ENCODE results near the gene C1S.
A peak's percentile ranks its signal among the peaks of the same experiment; 100 is the strongest.

Gene C1S

GRCh38 chr12:7109572-7109920 lies 49.0 kb downstream of the C1S start:
- WGBS (ENCODE audit: insufficient coverage): 80% methylated on average over 5 of the region's 5 CpGs

DNA sequence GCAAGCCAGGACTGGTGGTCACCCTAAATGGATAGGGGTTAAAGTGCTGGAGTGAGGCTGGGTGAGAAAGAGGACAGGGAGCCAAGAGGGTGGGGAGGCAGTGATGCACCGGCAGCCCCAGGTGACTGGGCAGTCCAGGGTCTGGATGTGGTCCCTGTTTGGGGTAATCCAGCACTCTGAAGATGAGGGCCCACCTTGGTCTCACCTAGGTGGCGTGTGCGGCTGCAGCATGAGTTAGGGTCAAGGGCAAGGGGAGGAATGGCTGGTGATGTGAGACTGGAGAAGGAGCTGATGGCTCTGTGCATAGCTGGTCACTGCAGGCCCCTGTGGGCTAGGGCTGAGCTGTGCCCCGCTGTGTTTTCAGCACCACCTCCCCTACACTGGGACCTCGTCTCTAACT lies 50.1 kb downstream of the C1S start:
- ChIA-PET POLR2A (interaction anchor here (0.6 to 1.7 kb wide), 3 partner anchors 38 to 774 kb away, joined by 3 to 4 read pairs (median 3); partner anchors contain the start of genes C12orf57 and RNU7-1), CTCF (interaction anchor here (0.6 to 7.5 kb wide), 20 partner anchors 8 to 242 kb away, joined by 3 to 55 read pairs (median 4); partner anchors contain the start of genes C12orf57, C1R, LPCAT3 and RNU7-1)
- no peak overlapping the region for H3K4me3 ChIP-seq (ENCODE audit: control insufficient read depth in 1 of 7, extremely low read depth in 1 of 7, insufficient read depth in 4 of 7, low read depth in 2 of 7, low read length in 6 of 7)
- H3K4me1 ChIP-seq (ENCODE audit: control extremely low read depth in 1 of 4, control insufficient read depth in 4 of 4, insufficient read depth in 4 of 4, low read length in 3 of 4): peaks cover 0 to 25% (median 21%) of the 10 kb centered on the region in 4 experiments
- WGBS (ENCODE audit: insufficient coverage): 100% methylated on average over 1 of the region's 5 CpGs
- no peaks in the 10 kb centered on the region for H3K27me3 ChIP-seq (replicated peaks in 2 of 5; ENCODE audit: control insufficient read depth in 4 of 5, insufficient read depth in 5 of 5, low read length in 4 of 5)
- no peak overlapping the region for H3K27ac ChIP-seq (ENCODE audit: insufficient read depth in 1 of 2, low read depth in 1 of 2, low read length in 2 of 2, poor library complexity in 1 of 2, severe bottlenecking in 2 of 2)
- H3K9me3 ChIP-seq (ENCODE audit: control extremely low read depth in 1 of 5, control insufficient read depth in 4 of 5, insufficient read depth in 2 of 5, low read depth in 1 of 5, low read length in 4 of 5): peaks cover 0 to 5% (median 0%) of the 10 kb centered on the region in 5 experiments
- peaks cover 0 to 35% (median 14%) of the 10 kb centered on the region in 4 experiments for H3K36me3 ChIP-seq (ENCODE audit: control insufficient read depth in 4 of 4, insufficient read depth in 4 of 4, low read length in 3 of 4)
- DNase-seq: no peak

More at GRCh38 chr12:7109572-7109920, 49.0 kb downstream of the C1S start:
- peaks cover 0 to 25% (median 21%) of the 10 kb centered on the region in 4 experiments for H3K4me1 ChIP-seq (ENCODE audit: control extremely low read depth in 1 of 4, control insufficient read depth in 4 of 4, insufficient read depth in 4 of 4, low read length in 3 of 4)
- H3K9me3 ChIP-seq (ENCODE audit: control extremely low read depth in 1 of 5, control insufficient read depth in 4 of 5, insufficient read depth in 2 of 5, low read depth in 1 of 5, low read length in 4 of 5): peaks cover 0 to 5% (median 0%) of the 10 kb centered on the region in 5 experiments
- peak overlapping the region in 5 of 7 experiments; percentile 79 to 96 (median 83) for H3K4me3 ChIP-seq (ENCODE audit: control insufficient read depth in 1 of 7, extremely low read depth in 1 of 7, insufficient read depth in 4 of 7, low read depth in 2 of 7, low read length in 6 of 7)
- ChIA-PET CTCF (interaction anchor here (0.6 to 7.5 kb wide), 25 partner anchors 9 to 240 kb away, joined by 3 to 55 read pairs (median 4); partner anchors contain the start of genes C12orf57, C1R, LPCAT3 and RNU7-1), POLR2A (interaction anchor here (2.5 to 2.9 kb wide), 2 partner anchors 41 to 166 kb away, joined by 9 to 13 read pairs; partner anchors contain the start of genes C12orf57 and RNU7-1)
- DNase-seq: no peak
- peak overlapping the region; percentile 46 to 76 for H3K27ac ChIP-seq (ENCODE audit: insufficient read depth in 1 of 2, low read depth in 1 of 2, low read length in 2 of 2, poor library complexity in 1 of 2, severe bottlenecking in 2 of 2)
- H3K27me3 ChIP-seq (replicated peaks in 2 of 5; ENCODE audit: control insufficient read depth in 4 of 5, insufficient read depth in 5 of 5, low read length in 4 of 5): no peaks in the 10 kb centered on the region
- peaks cover 2 to 29% (median 11%) of the 10 kb centered on the region in 4 experiments for H3K36me3 ChIP-seq (ENCODE audit: control insufficient read depth in 4 of 4, insufficient read depth in 4 of 4, low read length in 3 of 4)

DNA sequence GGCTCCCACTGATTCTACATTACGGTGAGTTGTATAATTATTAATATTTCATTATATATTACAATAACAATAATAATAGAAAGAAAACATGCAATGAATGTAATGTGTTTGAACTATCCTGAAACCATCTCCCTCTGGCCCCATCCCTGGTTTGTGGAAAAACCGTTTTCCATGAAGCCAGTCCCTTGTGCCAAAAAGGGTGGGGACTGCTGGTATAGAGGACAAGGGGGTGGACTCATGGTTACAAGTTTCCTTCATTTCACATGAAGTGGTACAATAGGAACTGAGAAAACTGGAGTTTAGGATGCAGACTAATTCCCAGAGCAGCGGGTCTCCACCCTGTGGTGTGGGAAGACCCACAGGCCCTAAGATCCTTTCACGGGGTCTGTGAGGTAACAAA lies 51.5 kb downstream of the C1S start:
- H3K9me3 ChIP-seq (ENCODE audit: control extremely low read depth in 1 of 5, control insufficient read depth in 4 of 5, insufficient read depth in 2 of 5, low read depth in 1 of 5, low read length in 4 of 5): no peaks in the 10 kb centered on the region
- no peak for DNase-seq
- CTCF ChIA-PET: interaction anchor here (0.7 to 7.5 kb wide), 18 partner anchors 9 to 246 kb away, joined by 3 to 55 read pairs (median 4); partner anchors contain the start of genes C12orf57, C1R, LPCAT3 and PTPN6
- WGBS (ENCODE audit: insufficient coverage): 100% methylated on average over 1 of the region's 4 CpGs
- H3K27ac ChIP-seq (ENCODE audit: insufficient read depth in 1 of 2, low read depth in 1 of 2, low read length in 2 of 2, poor library complexity in 1 of 2, severe bottlenecking in 2 of 2): no peak overlapping the region
- peaks cover 0 to 25% (median 21%) of the 10 kb centered on the region in 4 experiments for H3K4me1 ChIP-seq (ENCODE audit: control extremely low read depth in 1 of 4, control insufficient read depth in 4 of 4, insufficient read depth in 4 of 4, low read length in 3 of 4)
- POLR2A ChIA-PET: interaction anchor here (1.7 kb wide), 1 partner anchor 168 kb away, joined by 4 read pairs; the partner anchor contains the start of genes C12orf57 and RNU7-1
- no peaks in the 10 kb centered on the region for H3K27me3 ChIP-seq (replicated peaks in 2 of 5; ENCODE audit: control insufficient read depth in 4 of 5, insufficient read depth in 5 of 5, low read length in 4 of 5)
- H3K4me3 ChIP-seq (ENCODE audit: control insufficient read depth in 1 of 7, extremely low read depth in 1 of 7, insufficient read depth in 4 of 7, low read depth in 2 of 7, low read length in 6 of 7): no peak overlapping the region
- H3K36me3 ChIP-seq (ENCODE audit: control insufficient read depth in 4 of 4, insufficient read depth in 4 of 4, low read length in 3 of 4): peaks cover 0 to 44% (median 23%) of the 10 kb centered on the region in 4 experiments

DNA sequence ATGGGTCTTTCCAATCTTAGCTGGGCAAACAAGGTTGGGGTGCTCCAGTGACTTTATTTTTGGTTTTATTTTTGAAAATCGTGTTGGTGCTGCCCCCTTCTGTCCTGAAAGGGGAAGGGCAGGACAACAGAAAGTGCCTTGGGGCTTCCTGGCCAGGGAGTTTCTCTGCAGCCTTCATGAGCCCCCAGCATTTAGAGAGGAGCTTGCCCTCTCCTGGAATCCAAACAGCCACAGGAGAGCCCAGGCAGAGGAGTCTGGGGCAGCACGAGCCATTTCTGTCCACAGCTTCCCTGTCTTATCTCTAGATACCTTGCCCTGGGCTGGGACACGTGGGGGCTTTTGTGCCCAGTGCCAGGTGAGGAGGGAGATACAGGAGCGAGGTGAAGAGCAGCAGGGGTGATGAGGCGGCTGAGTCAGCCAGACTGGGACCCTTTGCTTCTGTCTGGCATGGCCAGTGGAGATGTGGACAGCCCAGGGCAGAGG lies 52.9 kb downstream of the C1S start:
- no peaks in the 10 kb centered on the region for H3K27me3 ChIP-seq (replicated peaks in 2 of 5; ENCODE audit: control insufficient read depth in 4 of 5, insufficient read depth in 5 of 5, low read length in 4 of 5)
- POLR2A ChIA-PET: interaction anchor here (0.6 kb wide), 1 partner anchor 30 kb away, joined by 3 read pairs; no protein-coding TSS in a partner anchor
- H3K4me3 ChIP-seq (ENCODE audit: control insufficient read depth in 1 of 7, extremely low read depth in 1 of 7, insufficient read depth in 4 of 7, low read depth in 2 of 7, low read length in 6 of 7): no peak overlapping the region
- H3K9me3 ChIP-seq (ENCODE audit: control extremely low read depth in 1 of 5, control insufficient read depth in 4 of 5, insufficient read depth in 2 of 5, low read depth in 1 of 5, low read length in 4 of 5): no peaks in the 10 kb centered on the region
- H3K36me3 ChIP-seq (ENCODE audit: control insufficient read depth in 4 of 4, insufficient read depth in 4 of 4, low read length in 3 of 4): peaks cover 2 to 58% (median 31%) of the 10 kb centered on the region in 4 experiments
- CTCF ChIA-PET: interaction anchor here (0.8 to 7.5 kb wide), 19 partner anchors 8 to 245 kb away, joined by 3 to 55 read pairs (median 4); partner anchors contain the start of genes C12orf57, LPCAT3 and RNU7-1
- DNase-seq: peak; percentile 50 to 73 (median 61)
- WGBS (ENCODE audit: insufficient coverage): 36% methylated on average over 2 of the region's 5 CpGs
- no peak overlapping the region for H3K27ac ChIP-seq (ENCODE audit: insufficient read depth in 1 of 2, low read depth in 1 of 2, low read length in 2 of 2, poor library complexity in 1 of 2, severe bottlenecking in 2 of 2)
- H3K4me1 ChIP-seq (ENCODE audit: control extremely low read depth in 1 of 4, control insufficient read depth in 4 of 4, insufficient read depth in 4 of 4, low read length in 3 of 4): peaks cover 0 to 15% (median 12%) of the 10 kb centered on the region in 4 experiments

DNA sequence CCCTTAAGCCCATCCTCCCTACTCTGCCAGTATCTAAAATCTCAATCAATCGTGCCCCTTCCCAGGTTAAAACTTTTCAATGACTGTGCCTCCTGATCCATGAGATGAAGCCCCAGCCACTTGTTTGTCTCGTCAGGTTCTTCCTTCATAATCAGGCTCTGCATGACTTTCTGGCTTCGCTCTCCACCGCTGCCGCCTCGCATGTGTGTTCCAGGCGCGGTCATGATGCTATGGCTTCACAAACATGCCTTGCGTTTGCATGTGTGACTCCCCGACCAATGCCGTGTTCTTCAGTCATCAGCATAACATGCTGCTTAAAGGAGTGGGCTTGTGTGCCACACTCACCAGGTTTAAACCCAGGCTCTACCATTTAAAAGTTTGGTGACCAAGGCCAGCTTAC lies 53.5 kb downstream of the C1S start:
- no peaks in the 10 kb centered on the region for H3K27me3 ChIP-seq (replicated peaks in 2 of 5; ENCODE audit: control insufficient read depth in 4 of 5, insufficient read depth in 5 of 5, low read length in 4 of 5)
- H3K36me3 ChIP-seq (ENCODE audit: control insufficient read depth in 4 of 4, insufficient read depth in 4 of 4, low read length in 3 of 4): peaks cover 2 to 60% (median 33%) of the 10 kb centered on the region in 4 experiments
- peaks cover 0 to 15% (median 9%) of the 10 kb centered on the region in 4 experiments for H3K4me1 ChIP-seq (ENCODE audit: control extremely low read depth in 1 of 4, control insufficient read depth in 4 of 4, insufficient read depth in 4 of 4, low read length in 3 of 4)
- POLR2A ChIA-PET: interaction anchor here (0.6 kb wide), 1 partner anchor 29 kb away, joined by 3 read pairs; no protein-coding TSS in a partner anchor
- WGBS (ENCODE audit: insufficient coverage): 95% methylated on average over 11 of the region's 11 CpGs
- no peak overlapping the region for H3K4me3 ChIP-seq (ENCODE audit: control insufficient read depth in 1 of 7, extremely low read depth in 1 of 7, insufficient read depth in 4 of 7, low read depth in 2 of 7, low read length in 6 of 7)
- no peak overlapping the region for H3K27ac ChIP-seq (ENCODE audit: insufficient read depth in 1 of 2, low read depth in 1 of 2, low read length in 2 of 2, poor library complexity in 1 of 2, severe bottlenecking in 2 of 2)
- H3K9me3 ChIP-seq (ENCODE audit: control extremely low read depth in 1 of 5, control insufficient read depth in 4 of 5, insufficient read depth in 2 of 5, low read depth in 1 of 5, low read length in 4 of 5): no peaks in the 10 kb centered on the region
- CTCF ChIA-PET: interaction anchor here (0.9 to 7.5 kb wide), 13 partner anchors 9 to 245 kb away, joined by 3 to 55 read pairs (median 6); partner anchors contain the start of genes C12orf57, LPCAT3 and RNU7-1
- no peak for DNase-seq

DNA sequence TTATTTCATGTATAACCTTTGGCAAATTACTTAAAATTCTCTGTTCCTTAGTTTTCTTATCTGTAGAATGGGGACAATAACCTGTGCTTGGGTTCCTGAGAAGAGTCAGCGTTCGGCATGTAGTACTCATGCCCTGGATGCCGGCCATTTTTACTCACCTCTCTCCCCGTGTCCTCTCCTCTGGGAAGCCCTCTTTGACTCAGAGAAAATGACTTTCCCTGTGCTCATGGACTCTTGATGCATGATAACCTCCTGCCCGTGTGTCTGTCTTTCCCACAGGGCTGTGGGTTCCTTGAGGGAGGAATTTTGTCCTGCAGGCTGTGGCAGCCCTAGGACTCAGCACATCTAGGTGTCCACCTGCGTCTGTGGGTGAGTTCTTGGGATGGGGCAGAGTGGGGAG lies 54.3 kb downstream of the C1S start:
- Histone ChIP-seq H3K27ac (ENCODE audit: insufficient read depth in 1 of 2, low read depth in 1 of 2, low read length in 2 of 2, poor library complexity in 1 of 2, severe bottlenecking in 2 of 2) (no peak overlapping the region), H3K36me3 (ENCODE audit: control insufficient read depth in 4 of 4, insufficient read depth in 4 of 4, low read length in 3 of 4) (peaks cover 2 to 63% (median 33%) of the 10 kb centered on the region in 4 experiments), H3K4me1 (ENCODE audit: control extremely low read depth in 1 of 4, control insufficient read depth in 4 of 4, insufficient read depth in 4 of 4, low read length in 3 of 4) (peaks cover 0 to 9% (median 2%) of the 10 kb centered on the region in 4 experiments), H3K27me3 (replicated peaks in 2 of 5; ENCODE audit: control insufficient read depth in 4 of 5, insufficient read depth in 5 of 5, low read length in 4 of 5) (no peaks in the 10 kb centered on the region), H3K4me3 (ENCODE audit: control insufficient read depth in 1 of 7, extremely low read depth in 1 of 7, insufficient read depth in 4 of 7, low read depth in 2 of 7, low read length in 6 of 7) (no peak overlapping the region), H3K9me3 (ENCODE audit: control extremely low read depth in 1 of 5, control insufficient read depth in 4 of 5, insufficient read depth in 2 of 5, low read depth in 1 of 5, low read length in 4 of 5) (no peaks in the 10 kb centered on the region)
- ChIA-PET POLR2A (no interaction called here), CTCF (interaction anchor here (4.6 kb wide), 1 partner anchor 169 kb away, joined by 30 read pairs; the partner anchor contains the start of genes C12orf57 and RNU7-1)
- DNase-seq: no peak
- WGBS (ENCODE audit: insufficient coverage): 96% methylated on average over 5 of the region's 6 CpGs

All from common myeloid progenitor, CD34-positive (primary cell).